ENCODE data around the gene RNF168.
A peak's percentile ranks its signal among the peaks of the same experiment; 100 is the strongest.
"Not testable (repeated sequence)": the region's sequence is repeated elsewhere in the genome, so short reads cannot be mapped to it uniquely, and the experiment has no call there.

The RNF168 gene

DNA sequence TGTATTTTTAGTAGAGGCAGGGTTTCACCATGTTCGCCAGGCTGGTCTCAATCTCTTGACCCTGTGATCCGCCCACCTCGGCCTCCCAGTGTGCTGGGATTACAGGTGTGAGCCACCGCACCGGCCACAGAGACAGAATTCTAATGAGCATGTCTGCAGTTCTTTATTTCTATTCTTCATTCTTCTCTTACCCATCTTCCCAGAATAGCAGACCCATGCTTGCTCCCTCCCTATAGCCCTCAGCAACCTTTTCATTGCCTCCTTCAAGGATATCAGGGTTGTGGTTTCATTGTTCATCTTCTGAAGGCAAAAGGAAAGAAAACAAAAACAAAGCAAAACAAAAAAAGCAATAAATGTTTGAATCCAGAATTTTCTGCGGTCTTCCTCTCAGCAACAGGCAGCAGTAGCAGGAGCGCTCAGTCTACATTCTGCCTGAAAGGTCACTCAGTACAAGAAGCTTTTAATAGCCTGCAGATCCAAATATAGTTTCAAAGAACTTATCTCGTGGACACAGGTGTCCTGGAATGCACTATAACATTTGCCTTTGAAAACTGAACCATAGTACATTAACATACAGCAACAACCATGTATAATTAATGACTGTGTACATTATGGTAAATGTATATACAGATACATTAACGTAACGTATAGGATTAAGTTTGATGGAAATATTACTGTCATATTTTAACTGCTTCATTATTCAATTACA, 11.5 kb upstream of the RNF168 start, which contains the start of gene SMCO1:
TSS of gene SMCO1 (minus strand) at position 434 of the 709 bp plus-strand sequence. CDS start at position 297, 137 bp downstream.
- no peak for DNase-seq (ENCODE audit: low spot score)

DNA sequence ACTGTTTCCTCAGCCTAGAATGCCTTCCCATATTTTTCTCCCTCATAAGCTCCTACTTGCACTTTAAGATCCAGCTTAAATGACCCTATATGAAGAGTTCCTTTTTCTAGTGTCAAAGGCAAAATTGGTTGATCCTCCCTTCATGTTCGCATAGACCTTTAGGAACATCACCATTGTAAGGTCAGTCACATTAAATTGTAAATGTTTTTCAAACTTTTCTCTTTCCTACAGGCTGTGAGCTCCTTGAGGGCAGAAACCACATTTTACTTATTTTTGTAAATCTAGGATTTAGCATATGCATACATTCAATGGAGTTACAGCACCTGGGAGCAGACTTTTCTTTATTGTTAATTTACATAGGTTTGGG, 10.8 kb upstream of the RNF168 start:
- no peak for DNase-seq (ENCODE audit: low spot score)

DNA sequence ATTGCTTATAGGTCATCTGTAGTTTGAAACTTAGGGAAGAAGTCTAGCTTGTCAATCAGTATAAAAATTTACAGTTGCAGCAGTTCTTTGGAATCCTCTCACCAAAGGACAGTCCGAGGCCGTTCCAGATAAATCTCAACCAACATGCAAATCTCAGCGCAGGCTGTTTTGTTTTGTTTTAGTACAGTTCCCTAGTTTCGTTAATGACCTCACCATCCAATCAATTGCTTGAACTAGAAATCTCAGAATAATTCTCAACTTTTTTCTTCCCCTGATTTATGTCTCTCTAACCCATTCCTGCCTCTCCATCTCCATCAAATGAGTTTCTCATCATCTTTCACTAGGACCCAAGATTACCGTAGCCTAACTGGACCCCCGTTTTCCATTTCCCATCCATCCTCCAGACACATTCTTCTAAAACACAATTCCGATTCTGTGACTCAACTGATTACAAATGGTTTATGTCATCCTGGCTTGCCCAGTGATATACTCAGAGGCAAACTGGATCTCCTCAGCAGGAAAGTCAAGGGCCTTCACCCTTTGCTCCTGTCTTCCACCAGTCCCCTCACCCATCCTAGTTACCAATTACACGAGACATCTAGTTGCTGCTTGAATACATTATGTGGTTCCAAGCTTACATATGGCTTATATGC, 10.3 kb upstream of the RNF168 start:
- DNase-seq (ENCODE audit: low spot score) = no peak

DNA sequence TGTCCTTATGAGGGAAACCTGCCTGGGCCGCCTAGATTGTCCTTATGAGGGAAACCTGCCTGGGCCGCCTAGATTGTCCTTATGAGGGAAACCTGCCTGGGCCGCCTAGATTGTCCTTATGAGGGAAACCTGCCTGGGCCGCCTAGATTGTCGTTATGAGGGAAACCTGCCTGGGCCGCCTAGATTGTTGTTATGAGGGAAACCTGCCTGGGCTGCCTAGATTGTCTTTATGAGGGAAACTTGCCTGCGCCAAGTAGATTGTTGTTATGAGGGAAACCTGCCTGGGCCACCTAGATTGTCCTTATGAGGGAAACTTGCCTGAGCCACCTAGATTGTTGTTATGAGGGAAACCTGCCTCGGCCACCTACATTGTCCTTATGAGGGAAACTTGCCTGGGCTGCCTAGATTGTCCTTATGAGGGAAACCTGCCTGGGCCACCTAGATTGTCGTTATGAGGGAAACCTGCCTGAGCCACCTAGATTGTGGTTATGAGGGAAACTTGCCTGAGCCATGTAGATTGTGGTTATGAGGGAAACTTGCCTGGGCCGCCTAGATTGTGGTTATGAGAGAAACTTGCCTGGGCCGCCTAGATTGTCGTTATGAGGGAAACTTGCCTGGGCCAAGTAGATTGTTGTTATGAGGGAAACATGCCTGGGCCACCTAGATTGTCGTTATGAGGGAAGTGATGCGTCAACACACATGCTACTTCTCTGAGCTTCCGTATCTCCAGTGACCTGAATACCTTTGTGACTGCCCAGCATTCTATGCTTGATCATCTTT, 8.3 kb upstream of the RNF168 start:
- not testable (repeated sequence) for DNase-seq (ENCODE audit: low spot score)

DNA sequence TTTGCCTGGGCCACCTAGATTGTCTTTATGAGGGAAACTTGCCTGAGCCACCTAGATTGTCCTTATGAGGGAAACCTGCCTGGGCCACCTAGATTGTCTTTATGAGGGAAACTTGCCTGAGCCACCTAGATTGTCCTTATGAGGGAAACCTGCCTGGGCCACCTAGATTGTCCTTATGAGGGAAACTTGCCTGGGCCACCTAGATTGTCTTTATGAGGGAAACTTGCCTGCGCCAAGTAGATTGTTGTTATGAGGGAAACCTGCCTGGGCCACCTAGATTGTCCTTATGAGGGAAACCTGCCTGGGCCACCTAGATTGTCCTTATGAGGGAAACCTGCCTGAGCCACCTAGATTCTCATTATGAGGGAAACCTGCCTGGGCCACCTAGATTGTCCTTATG, 7.5 kb upstream of the RNF168 start:
- not testable (repeated sequence) for DNase-seq (ENCODE audit: low spot score)

DNA sequence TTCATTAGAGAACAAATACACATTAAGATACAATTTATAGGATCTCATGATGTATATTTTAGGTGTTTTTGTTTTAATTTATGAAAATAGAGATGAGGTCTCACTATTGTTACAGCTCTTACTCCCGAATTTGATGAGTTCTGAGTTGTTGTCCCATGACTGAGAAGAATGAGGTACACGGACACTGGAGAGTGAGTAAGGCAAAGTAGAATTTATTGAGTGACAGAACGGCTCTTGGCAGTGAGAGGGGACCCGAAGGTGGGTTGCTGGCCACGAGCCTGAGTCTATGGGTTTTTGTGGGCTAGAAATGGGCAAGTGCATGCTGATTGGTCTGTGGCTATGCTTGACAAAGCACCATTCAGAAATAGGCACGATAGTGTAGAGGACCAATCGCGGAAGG, 3.1 kb upstream of the RNF168 start:
- DNase-seq (ENCODE audit: low spot score) = no peak

DNA sequence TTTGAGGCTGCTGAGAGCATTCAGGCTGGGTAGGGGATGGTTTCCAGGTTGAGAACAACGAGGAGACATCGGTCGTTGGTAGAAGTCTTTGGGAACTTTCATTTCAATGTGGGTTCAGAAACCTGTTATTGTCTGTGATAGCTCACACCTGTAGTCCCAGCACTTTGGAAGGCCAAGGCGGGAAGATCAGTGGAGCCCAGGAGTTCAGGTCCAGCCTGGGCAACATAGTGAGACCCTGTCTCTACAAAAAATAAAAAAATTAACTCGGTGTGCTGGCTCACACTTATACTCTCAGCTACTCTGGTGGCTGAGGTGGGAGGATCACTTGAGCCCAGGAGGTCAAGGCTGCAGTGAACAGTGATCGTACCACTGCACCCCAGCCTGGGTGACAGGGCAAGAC, 988 bp upstream of the RNF168 start:
- no peak for DNase-seq (ENCODE audit: low spot score)

DNA sequence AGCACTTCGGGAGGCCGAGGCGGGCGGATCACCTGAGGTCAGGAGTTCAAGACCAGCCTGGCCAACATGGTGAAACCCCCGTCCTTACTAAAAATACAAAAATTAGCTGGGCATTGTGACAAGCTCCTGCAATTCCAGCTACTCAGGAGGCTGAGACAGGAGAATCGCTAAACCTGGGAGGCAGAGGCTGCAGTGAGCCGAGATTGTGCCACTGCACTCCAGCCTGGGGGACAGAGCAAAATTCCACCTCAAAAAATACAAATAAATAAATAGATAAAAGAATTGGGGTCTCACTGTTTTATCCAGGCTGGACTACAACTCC, 470 bp upstream of the RNF168 start:
- DNase-seq (ENCODE audit: low spot score) = not testable (repeated sequence)

DNA sequence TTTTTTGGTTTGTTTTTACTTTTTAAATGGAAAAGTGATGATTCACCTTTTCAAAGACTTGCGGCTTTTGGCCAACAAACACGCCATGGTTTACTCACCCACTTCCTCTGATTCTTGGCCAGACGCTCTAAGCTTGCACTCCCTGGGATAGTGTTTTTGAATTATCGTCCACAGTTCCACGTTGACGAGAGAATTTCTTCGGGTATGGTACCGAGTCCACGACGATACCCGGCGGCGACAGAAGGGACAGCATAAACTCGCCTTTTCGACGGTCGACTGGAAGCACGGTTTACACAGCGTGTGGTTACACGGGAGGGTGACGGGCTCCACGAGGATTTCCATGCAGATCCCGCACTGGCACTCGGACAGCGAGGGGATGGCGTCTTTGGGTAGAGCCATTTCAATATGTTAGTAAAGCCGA, 783 bp downstream of the RNF168 start:
- peak; percentile 90 for DNase-seq (ENCODE audit: low spot score)

DNA sequence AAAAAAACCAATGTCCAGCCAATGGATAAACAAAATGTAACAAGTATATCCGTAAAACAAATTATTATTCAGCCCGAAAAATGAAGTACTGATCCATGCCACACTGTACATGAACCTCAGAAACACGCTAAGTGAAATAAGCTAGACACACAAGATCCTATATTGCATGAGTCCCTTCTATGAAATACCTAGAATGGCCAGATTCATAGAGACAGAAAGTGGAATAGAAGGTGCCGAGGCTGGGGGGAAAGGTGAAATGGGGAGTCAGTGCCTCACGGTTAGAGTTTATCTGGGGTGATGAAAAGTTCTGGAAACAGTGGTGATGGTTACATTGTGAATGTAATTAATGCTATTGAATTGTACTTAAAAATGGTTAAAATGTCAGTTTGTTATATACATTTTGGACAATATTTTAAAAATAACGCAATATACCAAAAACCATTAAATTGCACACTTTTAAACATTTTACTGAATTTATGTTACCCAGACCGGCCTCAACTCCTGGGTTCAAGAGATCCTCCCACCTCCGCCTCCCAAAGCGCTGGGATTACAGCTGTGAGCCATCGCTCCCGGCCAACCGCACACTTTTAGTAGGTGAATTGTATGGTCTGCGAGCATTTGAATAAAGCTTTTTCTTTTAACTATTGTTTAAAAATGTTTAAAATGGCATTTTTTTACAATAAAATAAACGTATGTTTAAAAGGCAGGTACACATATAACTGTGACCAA, 2.1 kb downstream of the RNF168 start:
- DNase-seq (ENCODE audit: low spot score) = peak; percentile 35

DNA sequence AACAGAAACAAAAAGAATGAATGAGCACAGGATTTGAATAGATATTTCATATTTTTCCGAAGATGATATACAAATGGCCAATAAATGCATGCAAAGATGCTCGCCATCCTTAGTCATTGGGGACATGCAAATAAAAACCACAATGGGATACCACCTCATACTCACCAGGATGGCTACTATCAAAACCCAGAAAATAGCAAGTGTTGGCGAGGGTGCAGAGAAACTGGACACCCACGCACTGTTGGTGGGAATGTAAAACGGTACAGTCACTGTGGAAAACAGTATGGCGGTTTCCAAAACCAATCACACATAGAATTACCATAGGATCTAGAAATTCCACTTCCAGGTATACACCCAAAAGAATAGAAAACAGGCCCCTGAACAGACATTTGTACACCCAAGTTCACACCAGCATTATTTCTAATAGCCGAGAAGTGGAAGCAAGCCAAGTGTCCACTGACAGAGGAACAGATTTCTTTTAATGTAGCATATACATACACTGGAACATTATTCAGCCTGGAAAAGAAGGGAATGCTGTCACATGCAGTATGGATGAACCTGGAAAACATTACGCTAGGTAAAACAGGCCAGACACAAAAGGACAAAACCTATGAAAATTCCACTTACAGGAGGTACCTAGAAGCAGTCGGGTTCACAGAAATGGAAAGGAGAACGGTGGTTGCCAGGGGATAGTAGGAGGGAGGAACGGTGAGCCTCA, 3.6 kb downstream of the RNF168 start:
- no peak for DNase-seq (ENCODE audit: low spot score)

DNA sequence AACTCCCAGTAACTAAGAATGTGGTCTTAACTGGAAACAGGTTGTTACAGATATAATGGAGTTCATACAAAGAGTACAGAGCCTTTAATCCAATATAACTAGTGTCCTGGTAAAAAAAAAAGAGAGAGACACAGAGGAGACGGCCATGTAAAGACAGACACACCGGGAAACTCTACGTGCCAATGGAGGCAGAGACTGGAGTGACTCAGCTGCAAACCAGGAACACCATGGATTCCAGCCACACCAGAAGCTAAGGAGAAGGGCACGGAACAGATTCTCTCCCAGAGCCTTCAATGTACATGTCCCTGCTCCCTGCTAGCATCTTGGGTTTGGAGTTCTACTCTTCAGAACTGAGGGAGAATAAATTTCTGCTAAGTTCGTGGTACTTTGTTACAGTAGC, 4.5 kb downstream of the RNF168 start:
- DNase-seq (ENCODE audit: low spot score) = no peak

DNA sequence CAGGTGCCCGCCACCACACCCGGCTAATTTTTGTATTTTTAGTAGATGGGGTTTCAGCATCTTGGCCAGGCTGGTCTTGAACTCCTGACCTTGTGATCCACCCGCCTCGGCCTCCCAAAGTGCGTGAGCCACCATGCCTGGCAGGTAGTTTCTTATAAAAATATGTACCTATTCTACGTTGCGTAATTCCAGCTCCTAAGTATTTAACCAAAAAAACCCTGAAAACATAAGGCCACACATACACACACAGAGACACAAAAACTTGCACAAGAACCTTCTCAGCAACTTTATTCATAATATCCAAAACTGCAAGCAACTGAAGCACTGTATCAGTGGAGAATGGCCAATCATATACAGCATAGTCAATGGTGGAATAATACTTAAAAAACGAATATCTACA, 5.3 kb downstream of the RNF168 start:
- no peak for DNase-seq (ENCODE audit: low spot score)

DNA sequence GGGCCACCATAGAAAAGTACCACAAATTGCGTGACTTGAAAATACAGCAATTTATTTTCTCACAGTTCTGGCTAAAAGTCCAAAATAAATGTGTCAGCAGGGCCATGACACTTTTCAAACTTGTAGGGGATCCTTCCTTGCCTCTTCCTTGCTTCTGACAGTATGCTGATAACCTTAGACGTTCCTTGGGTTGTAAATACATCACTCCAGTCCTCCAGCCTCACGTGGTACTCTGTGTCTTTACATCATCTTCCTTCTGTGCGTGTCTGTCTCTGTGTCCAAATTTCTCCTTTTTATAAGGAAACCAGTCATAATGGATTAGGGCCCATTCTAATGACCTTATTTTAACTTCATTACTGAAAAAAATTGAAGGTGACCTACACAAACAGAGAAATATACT, 7.4 kb downstream of the RNF168 start:
- no peak for DNase-seq (ENCODE audit: low spot score)

DNA sequence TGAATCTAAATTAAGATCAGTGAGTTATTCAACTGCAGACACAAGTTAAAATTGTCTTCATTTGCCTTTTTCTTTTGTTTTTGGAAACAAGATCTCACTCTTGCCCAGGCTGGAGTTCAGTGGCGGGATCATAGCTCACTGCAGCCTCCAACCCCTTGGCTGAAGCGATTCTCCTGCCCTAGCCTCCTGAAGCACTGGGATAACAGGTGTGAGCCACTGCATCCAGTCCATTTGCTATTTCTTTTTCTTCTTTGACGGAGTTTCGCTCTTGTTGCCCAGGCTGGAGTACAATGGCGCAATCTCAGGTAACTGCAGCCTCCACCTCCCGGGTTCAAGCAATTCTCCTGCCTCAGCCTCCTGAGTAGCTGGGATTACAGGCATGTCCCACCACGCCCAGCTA, 10.3 kb downstream of the RNF168 start:
- DNase-seq (ENCODE audit: low spot score) = no peak

DNA sequence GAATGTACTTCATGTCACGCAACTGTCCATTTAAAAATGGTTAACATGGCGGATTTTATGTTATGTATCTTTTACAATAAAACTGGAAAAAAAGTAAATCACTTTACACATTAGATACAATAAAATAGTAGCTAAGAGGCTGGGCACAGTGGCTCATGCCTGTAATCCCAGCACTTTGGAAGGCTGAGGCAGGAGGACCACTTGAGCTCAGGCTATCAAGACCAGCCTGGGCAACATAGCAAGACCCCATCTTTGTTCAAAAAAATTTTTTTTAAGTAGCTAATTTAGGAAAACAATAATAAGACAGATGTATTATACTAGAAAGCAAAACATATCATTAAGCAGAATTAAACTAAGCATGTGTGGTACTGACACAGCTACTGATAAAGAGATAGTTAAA, 11.5 kb downstream of the RNF168 start:
- no peak for DNase-seq (ENCODE audit: low spot score)

DNA sequence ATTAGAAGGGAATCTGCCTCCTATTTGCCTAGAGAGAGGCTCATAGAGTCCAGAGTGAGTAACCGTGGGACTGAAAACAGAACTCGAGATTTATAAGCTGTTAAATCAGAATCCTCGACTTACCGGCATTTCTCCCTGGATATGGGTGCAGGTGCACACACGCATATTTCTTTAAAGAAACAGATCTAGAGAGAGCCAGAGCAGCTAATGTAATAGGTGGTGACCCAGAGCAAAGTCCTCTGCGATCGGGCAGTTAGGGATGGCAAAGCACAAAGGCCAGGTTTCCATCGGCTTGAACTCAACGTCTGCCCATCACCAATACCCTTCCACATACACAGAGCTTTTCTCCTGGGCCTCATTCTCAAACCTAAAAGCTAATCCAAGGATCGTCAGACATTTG, 13.8 kb downstream of the RNF168 start:
- no peak for DNase-seq (ENCODE audit: low spot score)

DNA sequence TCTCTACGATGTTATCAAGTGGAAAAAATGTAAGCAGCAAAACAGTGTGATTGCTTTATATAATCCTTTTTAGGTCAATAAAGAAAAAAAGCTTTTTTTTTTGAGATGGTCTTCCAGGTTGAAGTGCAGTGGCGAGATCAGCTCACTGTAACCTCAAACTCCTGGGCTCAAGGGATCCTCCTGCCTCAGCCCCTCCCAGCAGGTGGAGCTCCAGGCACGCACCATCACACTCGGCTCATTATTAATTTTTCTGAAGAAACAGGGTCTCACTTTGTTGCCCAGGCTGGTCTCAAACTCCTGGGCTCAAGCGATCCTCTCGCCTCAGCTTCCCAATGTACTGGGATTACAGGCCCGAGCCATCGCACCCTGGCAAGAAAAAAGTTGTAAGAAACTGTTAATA, 17.3 kb downstream of the RNF168 start:
- DNase-seq (ENCODE audit: low spot score) = no peak

DNA sequence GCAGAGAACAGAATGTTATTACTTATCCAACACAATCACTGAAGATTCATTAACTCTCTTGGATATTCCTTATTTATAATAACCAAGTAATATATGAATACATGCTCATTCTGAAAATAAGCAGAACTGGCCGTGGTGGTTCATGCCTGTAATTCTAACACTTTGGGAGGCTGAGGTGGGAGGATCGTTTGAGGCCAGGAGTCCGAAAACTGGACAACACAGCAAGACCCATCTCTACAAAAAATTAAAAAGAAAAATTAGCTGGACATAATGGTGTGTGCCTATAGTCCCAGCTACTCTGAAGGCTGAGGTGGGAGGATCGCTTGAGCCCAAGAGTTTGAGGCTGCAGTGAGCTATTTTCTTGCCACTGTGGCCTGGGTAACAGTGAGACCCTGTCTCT, 25.9 kb downstream of the RNF168 start:
- no peak for DNase-seq (ENCODE audit: low spot score)

DNA sequence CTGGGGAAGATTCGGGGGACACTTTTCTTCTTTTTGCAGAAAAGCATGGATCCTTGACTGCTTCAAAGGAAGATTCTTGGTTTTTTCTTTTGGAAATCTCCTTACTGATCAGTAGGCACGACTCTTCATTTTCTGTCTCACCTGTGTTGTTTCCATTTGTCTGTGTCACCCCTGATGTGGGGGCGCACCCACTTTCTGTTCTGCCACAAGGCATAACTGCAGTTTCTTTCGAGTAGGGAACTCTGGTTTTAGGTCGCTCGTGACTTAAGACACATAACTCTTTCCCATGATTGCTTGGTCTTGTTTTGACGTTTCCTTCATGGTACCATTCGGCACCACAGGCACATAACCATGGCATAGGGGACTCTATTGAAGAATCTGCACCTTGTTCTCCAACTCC, 31.3 kb downstream of the RNF168 start:
- no peak for DNase-seq (ENCODE audit: low spot score)

DNA sequence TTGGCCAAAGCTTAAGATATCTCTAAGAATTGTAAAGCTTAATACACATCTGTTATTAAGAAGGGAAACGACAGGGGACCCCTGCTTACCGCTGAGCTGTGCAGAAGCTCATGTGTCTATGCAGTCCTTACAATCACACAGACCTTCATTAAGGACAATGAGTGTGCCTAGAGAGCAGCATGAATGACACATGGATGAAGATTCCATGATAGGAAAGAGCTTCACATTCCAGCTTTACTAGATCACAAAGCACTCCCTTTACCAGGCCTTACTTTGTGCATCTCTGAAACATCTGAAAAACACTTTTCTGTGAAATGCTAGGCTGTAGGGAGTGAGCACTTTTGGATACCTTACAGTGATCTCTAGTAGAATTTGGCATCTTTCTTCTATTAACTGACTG, 32.0 kb downstream of the RNF168 start:
- DNase-seq (ENCODE audit: low spot score) = no peak

DNA sequence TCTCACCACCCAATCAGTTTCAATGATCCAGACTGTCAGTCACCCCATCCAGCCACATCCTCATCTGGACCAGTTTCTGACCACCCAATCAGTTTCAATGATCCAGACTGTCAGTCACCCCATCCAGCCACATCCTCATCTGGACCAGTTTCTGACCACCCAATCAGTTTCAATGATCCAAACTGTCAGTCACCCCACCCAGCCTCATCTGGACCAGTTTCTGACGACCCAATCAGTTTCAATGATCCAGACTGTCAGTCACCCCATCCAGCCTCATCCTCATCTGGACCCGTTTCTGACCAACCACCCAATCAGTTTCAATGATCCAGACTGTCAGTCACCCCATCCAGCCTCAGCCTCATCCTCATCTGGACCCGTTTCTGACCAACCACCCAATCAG, 33.4 kb downstream of the RNF168 start:
- not testable (repeated sequence) for DNase-seq (ENCODE audit: low spot score)
